Ovary (tissue), 9 donors: ENCODE data around the gene TNNT2. TPM values are rescaled to one million over a fixed set of nuclear protein-coding genes. Genes with fewer than 3 reads are reported as not detected.

Experiments used
- DNase-seq, 5 donors: peaks; one replicate each; pipeline ENCODE4 v3.0.0-alpha.2; 2019 to 2020
- H3K27ac ChIP-seq, 2 donors: fragments of 200-600 bp; one replicate each; pipeline versions ENCODE4 v1.5.1 to v1.8.0; 2019 to 2022
- H3K27me3 ChIP-seq: fragments of 200-600 bp; one replicate; pipeline ENCODE4 v1.8.0; 2022
- H3K36me3 ChIP-seq: fragments of 200-600 bp; sonication (generic); one replicate; pipeline ENCODE4 v1.5.1; 2019
- H3K4me1 ChIP-seq: one replicate; pipeline ENCODE4 v1.8.1; 2013; ENCODE audit warnings: mild to moderate bottlenecking, moderate library complexity; ENCODE audit not compliant: insufficient read depth
- H3K4me3 ChIP-seq: fragments of 200-600 bp; sonication (generic); one replicate; pipeline ENCODE4 v1.5.1; 2017
- H3K9me3 ChIP-seq, 2 donors: fragments of 200-600 bp in 1 of 2; sonication (generic) in 1 of 2; one replicate each; pipeline versions ENCODE4 v1.5.1 to v1.8.1; 2013 to 2019; ENCODE audit warnings: mild to moderate bottlenecking in 1 of 2, moderate library complexity in 1 of 2
- CTCF ChIP-seq, 3 donors: fragments of 450-650 bp in 2 of 3; fragments of 200-600 bp in 1 of 3; IDR thresholded peaks; one replicate each; pipeline versions ENCODE4 v1.5.1 to v1.8.0; 2016 to 2022; ENCODE audit warnings: antibody characterized with exemption in 3 of 3, mild to moderate bottlenecking in 1 of 3
- EP300 ChIP-seq: sonication (generic); formaldehyde crosslinking; IDR thresholded peaks from one replicate; pipeline ENCODE4 v1.6.1; 2017; ENCODE audit warnings: antibody characterized with exemption
- POLR2A ChIP-seq: fragments of 450-650 bp; IDR thresholded peaks from one replicate; pipeline ENCODE4 v1.6.1; 2017; ENCODE audit warnings: antibody characterized with exemption, mild to moderate bottlenecking, moderate library complexity
- WGBS, 3 donors: extraction: QIAGEN DNeasy Blood & Tissue Kit in 1 of 3; methylation state at CpG; one replicate each; pipeline versions ENCODE4 v1.1.5 to v1.1.7; 2013 to 2017; 5-methylcytosine and 5-hydroxymethylcytosine counted together
- intact Hi-C, 4 donors: fragments of 100-400 bp; cut with DNase I; formaldehyde crosslinking; loops; one replicate each; pipeline versions ENCODE4 v1.11.0 to v1.15.1; 2022 to 2023
- polyA plus RNA-seq, 2 donors: library from polyadenylated mRNA; stranded (reverse); fragments of 200-250 nt in 1 of 2; fragments of 350-450 nt in 1 of 2; fragmentation: Illumina TruSeq in 1 of 2; extraction: RNeasy Lipid Tissue Mini Kit (QIAGEN cat#74804) in 1 of 2; gene quantifications; one replicate each; pipeline ENCODE4 v1.2.3, GENCODE V29; 2013 to 2014
- total RNA-seq, 7 donors: library from RNA; depleted of rRNA in 2 of 7; stranded (reverse); fragments of >200 nt in 2 of 7; fragmentation: NEBNext Ultra II Directional in 3 of 7; extraction: Animal tissue kit (Norgen Biotek cat#: 25700) in 3 of 7; gene quantifications; one replicate each; pipeline versions ENCODE4 v1.1.0 to v1.2.4, GENCODE V29; 2016 to 2023
- donor health status: DM: no; HTN: no; CAD: no; lungs with moderate emphysema.
- donor health status: DM: no; HTN: no; CAD: no.
- donor health status: Bipolar disorder and iron deficiency.
- donor health status: DM: yes; HTN: yes; CAD: no.
- donor health status: DM: no; HTN: no; CAD: no.
- donor health status: DM: yes; HTN: yes; CAD: no.

TNNT2 gene
- total and polyA plus RNA-seq, 9 donors = 0.11 to 2.8 (median 1.1) TPM; not detected in 1

- H3K9me3 ChIP-seq = no peaks in the 10 kb centered on the region
- H3K4me1 ChIP-seq = no peaks in the 10 kb centered on the region
- TF ChIP-seq POLR2A (no peak), EP300 (no peak), CTCF (IDR thresholded peaks at IDR 0.05) (no peak)
- WGBS, 3 donors = 34 to 57% (median 49%) methylated on average over 4 of the region's 4 CpGs
- no peak overlapping the region for H3K27ac ChIP-seq
- peak in 1 of 5 donors; percentile 6 for DNase-seq
- H3K27me3 ChIP-seq = no peaks in the 10 kb centered on the region
- no peak overlapping the region for H3K4me3 ChIP-seq
- no peaks in the 10 kb centered on the region for H3K36me3 ChIP-seq
- intact Hi-C loops = no loop called here
Measured at GRCh38 chr1:201354901-201355295, 22.6 kb downstream of the TNNT2 start.

- 86 to 91% (median 89%) methylated on average over 9 of the region's 9 CpGs for WGBS, 3 donors
- Histone ChIP-seq H3K4me1 (no peaks in the 10 kb centered on the region), H3K9me3 (no peaks in the 10 kb centered on the region), H3K36me3 (no peaks in the 10 kb centered on the region), H3K4me3 (no peak overlapping the region), H3K27me3 (no peaks in the 10 kb centered on the region), H3K27ac (no peak overlapping the region)
- DNase-seq = peak in 1 of 5 donors; percentile 4
- intact Hi-C loops = no loop called here
- TF ChIP-seq EP300 = no peak
- TF ChIP-seq POLR2A = no peak
- no peak for TF ChIP-seq CTCF (IDR thresholded peaks at IDR 0.05)
Measured at GRCh38 chr1:201354151-201354900, 23.2 kb downstream of the TNNT2 start.

- Histone ChIP-seq H3K9me3 (no peaks in the 10 kb centered on the region), H3K4me3 (no peak overlapping the region), H3K27ac (no peak overlapping the region), H3K27me3 (no peaks in the 10 kb centered on the region), H3K36me3 (no peaks in the 10 kb centered on the region), H3K4me1 (no peaks in the 10 kb centered on the region)
- TF ChIP-seq EP300 (no peak), POLR2A (no peak), CTCF (IDR thresholded peaks at IDR 0.05) (no peak)
- intact Hi-C loops = no loop called here
- WGBS, 3 donors = 79 to 89% (median 85%) methylated on average over 13 of the region's 13 CpGs
- peak in 1 of 5 donors; percentile 3 for DNase-seq
Measured at GRCh38 chr1:201353186-201353940, 24.1 kb downstream of the TNNT2 start.

GRCh38 chr1:201351617-201352016 is 25.9 kb downstream of the TNNT2 start:
- no peak overlapping the region for H3K4me3 ChIP-seq
- TF ChIP-seq EP300 (no peak), CTCF (IDR thresholded peaks at IDR 0.05) (no peak), POLR2A (no peak)
- H3K27ac ChIP-seq = no peak overlapping the region
- H3K9me3 ChIP-seq = no peaks in the 10 kb centered on the region
- no peaks in the 10 kb centered on the region for H3K36me3 ChIP-seq
- no peaks in the 10 kb centered on the region for H3K27me3 ChIP-seq
- no peaks in the 10 kb centered on the region for H3K4me1 ChIP-seq
- no peak for DNase-seq
- intact Hi-C loops = no loop called here
